Measurements from ENCODE around the gene MAPK7.

DNA sequence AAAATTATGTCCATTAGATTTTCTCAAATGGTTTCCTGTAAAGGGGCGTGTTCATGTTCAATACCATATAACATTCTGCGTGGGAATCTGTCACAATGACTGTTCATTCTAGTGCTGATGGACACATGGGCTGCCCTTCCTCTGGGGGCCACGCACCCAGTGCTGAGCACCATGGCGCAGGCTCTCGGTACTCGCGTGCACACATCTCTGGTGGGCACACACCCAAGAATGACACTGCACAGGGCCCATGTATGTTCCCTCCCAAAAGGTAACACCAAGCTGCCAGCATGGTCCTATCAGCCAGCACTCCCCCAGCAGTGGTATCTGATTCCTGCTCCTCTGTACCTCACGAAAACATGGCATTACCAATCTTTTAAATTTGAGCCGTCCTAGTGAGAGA, 29.5 kb upstream of the MAPK7 start:
- TF ChIP-seq CTCF (IDR thresholded peaks at IDR 0.05 in 4 of 5, conservative IDR thresholded peaks at IDR 0.05 in 1 of 5) (no peak), POLR2A (IDR thresholded peaks at IDR 0.05) (no peak)

Measured in gastrocnemius medialis (tissue), 4 donors.